Measurements from ENCODE around the gene EEF2KMT. TPM values are rescaled to one million over a fixed set of nuclear protein-coding genes. Genes with fewer than 3 reads are reported as not detected.
"Not testable (repeated sequence)": the region's sequence is repeated elsewhere in the genome, so short reads cannot be mapped to it uniquely, and the experiment has no call there.

The EEF2KMT gene
- total and polyA plus RNA-seq, 8 donors, result 2.5 to 8.2 (median 4.6) TPM

DNA sequence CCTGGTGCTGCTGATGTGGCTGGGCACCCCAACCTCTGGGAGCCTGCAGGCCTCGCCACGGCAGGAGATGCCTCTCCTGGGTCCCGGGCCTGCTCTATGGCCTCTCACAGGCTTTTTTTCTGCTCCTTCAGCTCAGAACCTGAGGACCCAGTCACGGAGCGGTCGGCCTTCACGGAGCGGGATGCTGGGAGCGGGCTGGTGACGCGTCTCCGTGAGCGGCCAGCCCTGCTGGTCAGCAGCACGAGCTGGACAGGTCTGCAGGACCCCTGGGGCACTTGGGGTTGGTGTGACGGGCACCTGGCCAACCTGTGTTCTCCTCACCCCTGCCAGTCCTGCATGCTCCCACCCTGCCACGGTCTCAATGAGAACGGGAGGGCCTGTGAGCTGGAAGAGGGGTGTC lies 19.0 kb downstream of the EEF2KMT start:
- ATAC-seq (no peak), DNase-seq (peak in 1 of 6 donors; percentile 64), FAIRE-seq (no peak)
- no peak overlapping the region for H3K4me3 ChIP-seq
- peaks cover 0 to 21% (median 3%) of the 10 kb centered on the region in 3 donors for H3K36me3 ChIP-seq
- H3K27me3 ChIP-seq, result no peaks in the 10 kb centered on the region
- TF ChIP-seq, protein P1, sequence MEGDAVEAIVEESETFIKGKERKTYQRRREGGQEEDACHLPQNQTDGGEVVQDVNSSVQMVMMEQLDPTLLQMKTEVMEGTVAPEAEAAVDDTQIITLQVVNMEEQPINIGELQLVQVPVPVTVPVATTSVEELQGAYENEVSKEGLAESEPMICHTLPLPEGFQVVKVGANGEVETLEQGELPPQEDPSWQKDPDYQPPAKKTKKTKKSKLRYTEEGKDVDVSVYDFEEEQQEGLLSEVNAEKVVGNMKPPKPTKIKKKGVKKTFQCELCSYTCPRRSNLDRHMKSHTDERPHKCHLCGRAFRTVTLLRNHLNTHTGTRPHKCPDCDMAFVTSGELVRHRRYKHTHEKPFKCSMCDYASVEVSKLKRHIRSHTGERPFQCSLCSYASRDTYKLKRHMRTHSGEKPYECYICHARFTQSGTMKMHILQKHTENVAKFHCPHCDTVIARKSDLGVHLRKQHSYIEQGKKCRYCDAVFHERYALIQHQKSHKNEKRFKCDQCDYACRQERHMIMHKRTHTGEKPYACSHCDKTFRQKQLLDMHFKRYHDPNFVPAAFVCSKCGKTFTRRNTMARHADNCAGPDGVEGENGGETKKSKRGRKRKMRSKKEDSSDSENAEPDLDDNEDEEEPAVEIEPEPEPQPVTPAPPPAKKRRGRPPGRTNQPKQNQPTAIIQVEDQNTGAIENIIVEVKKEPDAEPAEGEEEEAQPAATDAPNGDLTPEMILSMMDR (IDR thresholded peaks at IDR 0.05), result no peak
- H3K9me3 ChIP-seq, result no peaks in the 10 kb centered on the region
- WGBS, 2 donors, result 93% methylated on average over 16 to 17 of the region's 17 CpGs
- H3K27ac ChIP-seq, result no peak overlapping the region
- no peaks in the 10 kb centered on the region for H3K4me1 ChIP-seq
- intact Hi-C loops (cut with DNase I), result no loop called here

DNA sequence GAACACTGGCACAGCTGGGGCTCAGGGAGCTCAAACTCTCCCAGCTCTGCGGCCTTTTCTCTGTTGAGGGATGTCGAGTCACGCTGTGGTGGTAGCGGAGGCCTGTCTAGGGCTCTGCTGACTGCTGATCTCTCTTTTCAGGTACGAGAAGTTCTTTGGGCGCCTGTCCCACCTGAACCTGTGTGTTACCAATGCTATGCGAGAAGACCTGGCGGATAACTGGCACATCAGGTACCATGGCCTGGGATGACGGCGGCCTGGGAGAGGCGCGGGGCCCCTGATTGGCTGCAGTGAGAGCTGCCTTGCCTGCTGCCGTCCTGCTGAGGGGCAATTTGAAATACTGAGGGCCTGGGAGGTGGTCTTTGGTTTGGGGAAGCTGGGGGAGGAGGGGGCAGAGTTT lies 20.3 kb downstream of the EEF2KMT start:
- DNase-seq, result no peak
- no peak for FAIRE-seq
- peaks cover 0 to 21% (median 0%) of the 10 kb centered on the region in 3 donors for H3K36me3 ChIP-seq

DNA sequence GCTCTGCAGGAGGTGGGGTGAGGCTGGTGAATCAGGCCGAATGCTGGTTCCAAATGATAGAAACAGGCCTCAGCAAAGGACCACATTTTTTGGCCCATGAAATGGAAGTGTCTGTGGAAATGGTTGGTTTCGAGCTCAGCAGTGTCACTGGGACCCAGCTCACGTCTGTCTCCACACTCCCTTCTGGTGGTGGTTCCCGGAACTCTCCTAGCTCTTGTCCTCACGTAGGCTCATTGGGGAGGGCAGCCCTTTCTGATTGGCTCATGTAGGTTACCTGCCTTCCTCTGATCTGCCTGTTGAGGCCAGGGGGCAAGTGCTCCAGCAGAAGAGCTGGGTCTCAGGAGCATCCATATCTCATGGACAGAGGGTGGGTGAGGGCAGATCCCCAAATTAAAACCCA lies 22.0 kb downstream of the EEF2KMT start:
- TF ChIP-seq, protein P1 (IDR thresholded peaks at IDR 0.05), result no peak
- FAIRE-seq (no peak), ATAC-seq (no peak), DNase-seq (peak in 1 of 6 donors; percentile 13)
- H3K27ac ChIP-seq, result no peak overlapping the region
- no peaks in the 10 kb centered on the region for H3K9me3 ChIP-seq
- intact Hi-C loops (cut with DNase I), result no loop called here
- peaks cover 0 to 21% (median 0%) of the 10 kb centered on the region in 3 donors for H3K36me3 ChIP-seq
- no peak overlapping the region for H3K4me3 ChIP-seq
- H3K27me3 ChIP-seq, result no peaks in the 10 kb centered on the region
- peaks cover 0 to 11% (median 0%) of the 10 kb centered on the region in 3 donors for H3K4me1 ChIP-seq
- 86 to 92% methylated on average over 5 of the region's 5 CpGs for WGBS, 2 donors

More for the DNA sequence above, 20.3 kb downstream of the EEF2KMT start:
- no peaks in the 10 kb centered on the region for H3K9me3 ChIP-seq
- no peak overlapping the region for H3K27ac ChIP-seq
- H3K4me1 ChIP-seq, result peaks cover 0 to 9% (median 0%) of the 10 kb centered on the region in 3 donors
- 96 to 97% methylated on average over 13 of the region's 13 CpGs for WGBS, 2 donors
- H3K4me3 ChIP-seq, result no peak overlapping the region
- intact Hi-C loops (cut with DNase I), result no loop called here
- no peaks in the 10 kb centered on the region for H3K27me3 ChIP-seq
- TF ChIP-seq, protein P1 (IDR thresholded peaks at IDR 0.05), result no peak
- no peak for ATAC-seq

DNA sequence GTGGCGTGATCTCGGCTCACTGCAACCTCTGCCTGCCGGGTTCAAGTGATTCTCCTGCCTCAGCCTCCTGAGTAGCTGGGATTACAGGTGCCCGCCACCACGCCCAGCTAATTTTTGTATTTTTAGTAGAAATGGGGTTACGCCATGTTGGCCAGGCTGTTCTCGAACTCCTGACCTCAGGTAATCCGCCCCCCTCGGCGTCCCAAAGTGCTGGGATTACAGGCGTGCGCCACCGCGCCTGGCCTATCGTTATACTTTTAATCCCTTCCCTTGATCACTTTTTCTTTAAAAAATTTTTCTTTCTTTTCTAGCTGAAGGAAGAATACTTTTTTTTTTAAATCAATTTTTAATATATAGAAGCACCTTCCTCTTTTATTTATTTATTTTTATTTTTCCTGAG lies 23.8 kb downstream of the EEF2KMT start:
- FAIRE-seq; H3K27ac ChIP-seq; ATAC-seq; H3K4me3 ChIP-seq; H3K27me3 ChIP-seq; intact Hi-C loops (cut with DNase I); H3K9me3 ChIP-seq: not testable (repeated sequence)
- peaks cover 0 to 11% (median 0%) of the 10 kb centered on the region in 3 donors for H3K4me1 ChIP-seq
- peak in 1 of 6 donors; percentile 9 for DNase-seq
- WGBS, 2 donors, result 94 to 97% methylated on average over 15 of the region's 15 CpGs
- H3K36me3 ChIP-seq, result peaks cover 0 to 21% (median 0%) of the 10 kb centered on the region in 3 donors

DNA sequence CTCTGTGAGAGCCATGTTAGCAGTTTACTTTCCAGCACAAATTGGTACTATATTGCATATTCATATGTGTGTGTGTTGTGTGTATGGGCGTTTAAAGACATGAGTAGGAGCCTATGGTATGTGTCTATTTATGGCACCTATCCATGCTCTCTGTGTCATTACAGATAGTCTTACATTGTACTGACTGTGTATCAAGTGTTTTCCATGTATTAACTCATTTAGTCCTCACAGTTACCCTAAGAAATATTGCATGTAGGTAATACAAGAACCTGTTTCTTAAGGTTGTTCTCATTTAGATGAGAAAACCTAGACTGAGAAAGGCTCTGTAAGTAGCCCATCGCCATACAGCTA lies 24.3 kb downstream of the EEF2KMT start:
- Histone ChIP-seq H3K36me3 (peaks cover 0 to 21% (median 0%) of the 10 kb centered on the region in 3 donors), H3K27me3 (no peaks in the 10 kb centered on the region), H3K4me1 (peaks cover 0 to 11% (median 0%) of the 10 kb centered on the region in 3 donors), H3K4me3 (no peak overlapping the region), H3K9me3 (no peaks in the 10 kb centered on the region), H3K27ac (no peak overlapping the region)
- intact Hi-C loops (cut with DNase I), result no loop called here
- FAIRE-seq (no peak), DNase-seq (no peak), ATAC-seq (no peak)
- WGBS, 2 donors, result 75 to 82% methylated on average over 2 of the region's 2 CpGs
- TF ChIP-seq, protein P1 (IDR thresholded peaks at IDR 0.05), result no peak

Data from pancreas (tissue), 10 donors.